ENCODE measurements around the gene ATP6V0A1.
"Not testable (repeated sequence)": the region's sequence is repeated elsewhere in the genome, so short reads cannot be mapped to it uniquely, and the experiment has no call there.

DNA sequence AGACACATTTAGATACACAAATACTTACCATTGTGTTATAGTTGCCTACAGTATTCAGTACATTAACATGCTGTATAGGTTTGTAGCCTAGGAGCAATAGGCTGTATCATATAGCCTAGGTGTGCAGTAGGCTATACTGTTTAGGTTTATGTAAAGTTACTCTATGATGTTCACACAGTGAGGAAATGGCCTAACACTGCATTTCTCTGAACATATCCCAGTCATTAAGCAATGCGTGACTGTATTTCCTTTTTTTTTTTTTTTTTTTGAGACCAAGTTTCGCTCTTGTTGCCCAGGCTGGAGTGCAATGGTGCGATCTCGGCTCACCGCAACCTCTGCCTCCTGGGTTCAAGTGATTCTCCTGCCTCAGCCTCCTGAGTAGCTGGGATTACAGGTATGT is 40.7 kb upstream of the ATP6V0A1 start:
- TF ChIP-seq EZH2 (IDR thresholded peaks at IDR 0.05; ENCODE audit: low read length, unreplicated experiment): not testable (repeated sequence)
- TF ChIP-seq, protein P1, sequence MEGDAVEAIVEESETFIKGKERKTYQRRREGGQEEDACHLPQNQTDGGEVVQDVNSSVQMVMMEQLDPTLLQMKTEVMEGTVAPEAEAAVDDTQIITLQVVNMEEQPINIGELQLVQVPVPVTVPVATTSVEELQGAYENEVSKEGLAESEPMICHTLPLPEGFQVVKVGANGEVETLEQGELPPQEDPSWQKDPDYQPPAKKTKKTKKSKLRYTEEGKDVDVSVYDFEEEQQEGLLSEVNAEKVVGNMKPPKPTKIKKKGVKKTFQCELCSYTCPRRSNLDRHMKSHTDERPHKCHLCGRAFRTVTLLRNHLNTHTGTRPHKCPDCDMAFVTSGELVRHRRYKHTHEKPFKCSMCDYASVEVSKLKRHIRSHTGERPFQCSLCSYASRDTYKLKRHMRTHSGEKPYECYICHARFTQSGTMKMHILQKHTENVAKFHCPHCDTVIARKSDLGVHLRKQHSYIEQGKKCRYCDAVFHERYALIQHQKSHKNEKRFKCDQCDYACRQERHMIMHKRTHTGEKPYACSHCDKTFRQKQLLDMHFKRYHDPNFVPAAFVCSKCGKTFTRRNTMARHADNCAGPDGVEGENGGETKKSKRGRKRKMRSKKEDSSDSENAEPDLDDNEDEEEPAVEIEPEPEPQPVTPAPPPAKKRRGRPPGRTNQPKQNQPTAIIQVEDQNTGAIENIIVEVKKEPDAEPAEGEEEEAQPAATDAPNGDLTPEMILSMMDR (conservative IDR thresholded peaks at IDR 0.05; ENCODE audit: low read depth, low read length): not testable (repeated sequence)

All from PC-3 (cell line).